ENCODE results near the gene ERICH3. TPM values are rescaled to one million over a fixed set of nuclear protein-coding genes. Genes with fewer than 3 reads are reported as not detected.

The ERICH3 gene
- total and polyA plus RNA-seq, 9 of the 15 experiments (the other 6 are each of a cell fraction or from before 2014, with no cell fraction given) = not detected

DNA sequence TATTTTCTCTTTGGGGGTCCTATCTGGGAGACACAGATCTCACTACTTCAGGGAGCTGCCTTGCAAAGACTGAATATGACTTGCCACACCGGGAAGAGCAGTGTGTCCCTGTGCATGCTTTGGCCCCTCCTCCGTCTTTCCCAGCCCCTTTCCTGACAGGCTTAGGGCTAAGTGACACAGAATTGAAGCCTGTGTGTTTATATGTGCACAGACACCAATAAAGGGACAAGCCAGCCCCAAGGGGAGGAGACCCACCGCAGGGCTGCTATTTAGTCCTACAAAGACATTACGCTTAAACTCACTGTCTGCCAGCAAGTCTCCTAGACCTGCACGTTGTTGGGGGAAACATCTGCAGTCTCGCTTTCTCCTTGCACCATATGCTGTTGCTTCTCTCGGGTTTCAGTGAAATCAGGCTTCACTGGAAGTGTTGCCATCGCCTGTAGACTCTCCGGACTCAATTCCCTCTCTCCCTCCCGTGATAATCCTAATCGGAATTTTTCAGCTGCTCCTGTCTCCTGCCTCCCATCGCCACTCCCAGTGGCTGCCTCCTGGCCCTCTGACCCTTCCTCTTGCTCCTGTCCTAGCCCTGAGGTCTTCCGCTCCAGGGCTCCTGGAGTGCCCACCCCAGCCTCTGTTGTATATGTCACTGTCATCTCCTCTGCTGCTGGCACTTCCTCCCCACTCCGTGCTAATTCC, 102.6 kb downstream of the ERICH3 start:
- no peak overlapping the region for H2AFZ ChIP-seq (ENCODE audit: low read depth, low read length)
- no peaks in the 10 kb centered on the region for H3K9me1 ChIP-seq (ENCODE audit: control insufficient read depth, insufficient read depth, low read length)
- BruUV-seq (replicated peaks) = no TSS peak
- CTCF ChIA-PET (ENCODE audit: low intra/inter-chr PET ratio) = no interaction called here
- H3K9me3 ChIP-seq (replicated peaks; ENCODE audit: control insufficient read depth, insufficient read depth, low read depth, low read length) = no peaks in the 10 kb centered on the region
- 3% methylated on average over 14 of the region's 14 CpGs for WGBS (ENCODE audit: insufficient coverage, low coverage, missing lambda C conversion rate)
- no peaks in the 10 kb centered on the region for H3K27me3 ChIP-seq (ENCODE audit: control insufficient read depth in 2 of 2, insufficient read depth in 2 of 2, low read length in 2 of 2)
- FAIRE-seq = no peak
- in situ Hi-C loops (cut with MboI) (no loop called here), intact Hi-C loops (cut with micrococcal nuclease) (no loop called here)
- ATAC-seq = no peak
- H3K4me2 ChIP-seq (ENCODE audit: insufficient read depth, low read length) = no peak overlapping the region
- no peaks in the 10 kb centered on the region for H4K20me1 ChIP-seq (replicated peaks; ENCODE audit: control insufficient read depth, insufficient read depth, low read length)
- POLR2A ChIA-PET = no interaction called here
- no peaks in the 10 kb centered on the region for H3K4me1 ChIP-seq (replicated peaks in 1 of 2; ENCODE audit: control insufficient read depth in 2 of 2, insufficient read depth in 2 of 2, low read length in 2 of 2)
- no peak overlapping the region for H3K27ac ChIP-seq (ENCODE audit: extremely low read depth, low read depth, low read length)
- no peaks in the 10 kb centered on the region for H3K79me2 ChIP-seq (ENCODE audit: control insufficient read depth, insufficient read depth, low read length)
- no peaks in the 10 kb centered on the region for H3K36me3 ChIP-seq (ENCODE audit: control insufficient read depth, insufficient read depth, low read length)
- TF ChIP-seq IRF1 (CRISPR knock-in tag; IDR thresholded peaks at IDR 0.05; ENCODE audit: borderline replicate concordance) (no peak), FOSL1 (tag; conservative IDR thresholded peaks at IDR 0.05) (no peak), RUNX1 (IDR thresholded peaks at IDR 0.05; ENCODE audit: low read depth) (no peak)
- TF ChIP-seq, protein P1, sequence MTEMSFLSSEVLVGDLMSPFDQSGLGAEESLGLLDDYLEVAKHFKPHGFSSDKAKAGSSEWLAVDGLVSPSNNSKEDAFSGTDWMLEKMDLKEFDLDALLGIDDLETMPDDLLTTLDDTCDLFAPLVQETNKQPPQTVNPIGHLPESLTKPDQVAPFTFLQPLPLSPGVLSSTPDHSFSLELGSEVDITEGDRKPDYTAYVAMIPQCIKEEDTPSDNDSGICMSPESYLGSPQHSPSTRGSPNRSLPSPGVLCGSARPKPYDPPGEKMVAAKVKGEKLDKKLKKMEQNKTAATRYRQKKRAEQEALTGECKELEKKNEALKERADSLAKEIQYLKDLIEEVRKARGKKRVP (CRISPR knock-in tag; IDR thresholded peaks at IDR 0.05) = no peak
- TF ChIP-seq, protein P2, sequence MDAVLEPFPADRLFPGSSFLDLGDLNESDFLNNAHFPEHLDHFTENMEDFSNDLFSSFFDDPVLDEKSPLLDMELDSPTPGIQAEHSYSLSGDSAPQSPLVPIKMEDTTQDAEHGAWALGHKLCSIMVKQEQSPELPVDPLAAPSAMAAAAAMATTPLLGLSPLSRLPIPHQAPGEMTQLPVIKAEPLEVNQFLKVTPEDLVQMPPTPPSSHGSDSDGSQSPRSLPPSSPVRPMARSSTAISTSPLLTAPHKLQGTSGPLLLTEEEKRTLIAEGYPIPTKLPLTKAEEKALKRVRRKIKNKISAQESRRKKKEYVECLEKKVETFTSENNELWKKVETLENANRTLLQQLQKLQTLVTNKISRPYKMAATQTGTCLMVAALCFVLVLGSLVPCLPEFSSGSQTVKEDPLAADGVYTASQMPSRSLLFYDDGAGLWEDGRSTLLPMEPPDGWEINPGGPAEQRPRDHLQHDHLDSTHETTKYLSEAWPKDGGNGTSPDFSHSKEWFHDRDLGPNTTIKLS (IDR thresholded peaks at IDR 0.05; ENCODE audit: borderline replicate concordance, low read depth) = no peak
- no peak overlapping the region for H3K4me3 ChIP-seq
- H3K9ac ChIP-seq (ENCODE audit: insufficient read depth in 1 of 2, low read depth in 2 of 2, low read length in 2 of 2) = no peak overlapping the region
- no peak for DNase-seq (ENCODE audit: extremely low read depth in 1 of 4, low spot score in 3 of 4)
